ENCODE measurements around the gene MYT1. TPM values are rescaled to one million over a fixed set of nuclear protein-coding genes. Genes with fewer than 3 reads are reported as not detected.

The MYT1 gene
- total and polyA plus RNA-seq, 2 of the 8 experiments (the other 6 are each of a cell fraction or from before 2014, with no cell fraction given): 0.63 to 2.0 TPM

DNA sequence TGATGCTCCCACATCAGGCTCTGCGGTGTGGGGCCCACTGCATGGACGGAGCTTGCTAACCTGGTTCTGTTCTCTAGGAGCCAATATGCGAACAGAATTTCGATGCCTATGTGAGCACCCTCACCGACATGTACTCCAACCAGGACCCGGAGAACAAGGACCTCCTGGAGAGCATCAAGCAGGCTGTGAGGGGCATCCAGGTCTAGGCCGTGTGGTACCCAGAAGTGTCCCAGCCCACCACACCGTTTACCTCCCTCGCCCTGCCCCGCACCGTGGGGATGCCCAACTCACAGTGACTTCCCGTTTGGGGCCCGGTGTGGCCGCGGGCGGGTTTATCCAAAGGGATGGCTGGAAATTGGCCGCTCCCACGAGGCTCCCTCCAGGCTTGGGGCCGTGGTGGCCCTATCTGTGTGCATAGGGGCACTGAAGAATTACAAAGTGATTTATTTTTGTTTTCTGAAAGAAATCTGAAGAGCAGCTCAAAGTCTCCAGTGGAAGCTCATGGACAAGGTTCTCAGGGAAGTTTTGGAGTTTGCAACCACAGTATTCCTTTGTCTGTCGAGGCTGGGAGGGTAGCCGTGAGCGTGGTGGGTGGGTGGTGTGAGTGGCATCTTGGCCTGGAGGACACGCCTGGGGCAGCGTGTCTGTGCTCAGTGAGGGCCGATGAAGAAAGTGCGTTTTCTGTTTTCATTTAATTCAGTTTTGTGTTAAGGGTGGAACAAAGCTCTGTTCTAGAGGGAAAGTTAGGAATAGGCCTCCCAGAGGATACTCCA lies 76.2 kb downstream of the MYT1 start (continued):
- TF ChIP-seq, protein P1, sequence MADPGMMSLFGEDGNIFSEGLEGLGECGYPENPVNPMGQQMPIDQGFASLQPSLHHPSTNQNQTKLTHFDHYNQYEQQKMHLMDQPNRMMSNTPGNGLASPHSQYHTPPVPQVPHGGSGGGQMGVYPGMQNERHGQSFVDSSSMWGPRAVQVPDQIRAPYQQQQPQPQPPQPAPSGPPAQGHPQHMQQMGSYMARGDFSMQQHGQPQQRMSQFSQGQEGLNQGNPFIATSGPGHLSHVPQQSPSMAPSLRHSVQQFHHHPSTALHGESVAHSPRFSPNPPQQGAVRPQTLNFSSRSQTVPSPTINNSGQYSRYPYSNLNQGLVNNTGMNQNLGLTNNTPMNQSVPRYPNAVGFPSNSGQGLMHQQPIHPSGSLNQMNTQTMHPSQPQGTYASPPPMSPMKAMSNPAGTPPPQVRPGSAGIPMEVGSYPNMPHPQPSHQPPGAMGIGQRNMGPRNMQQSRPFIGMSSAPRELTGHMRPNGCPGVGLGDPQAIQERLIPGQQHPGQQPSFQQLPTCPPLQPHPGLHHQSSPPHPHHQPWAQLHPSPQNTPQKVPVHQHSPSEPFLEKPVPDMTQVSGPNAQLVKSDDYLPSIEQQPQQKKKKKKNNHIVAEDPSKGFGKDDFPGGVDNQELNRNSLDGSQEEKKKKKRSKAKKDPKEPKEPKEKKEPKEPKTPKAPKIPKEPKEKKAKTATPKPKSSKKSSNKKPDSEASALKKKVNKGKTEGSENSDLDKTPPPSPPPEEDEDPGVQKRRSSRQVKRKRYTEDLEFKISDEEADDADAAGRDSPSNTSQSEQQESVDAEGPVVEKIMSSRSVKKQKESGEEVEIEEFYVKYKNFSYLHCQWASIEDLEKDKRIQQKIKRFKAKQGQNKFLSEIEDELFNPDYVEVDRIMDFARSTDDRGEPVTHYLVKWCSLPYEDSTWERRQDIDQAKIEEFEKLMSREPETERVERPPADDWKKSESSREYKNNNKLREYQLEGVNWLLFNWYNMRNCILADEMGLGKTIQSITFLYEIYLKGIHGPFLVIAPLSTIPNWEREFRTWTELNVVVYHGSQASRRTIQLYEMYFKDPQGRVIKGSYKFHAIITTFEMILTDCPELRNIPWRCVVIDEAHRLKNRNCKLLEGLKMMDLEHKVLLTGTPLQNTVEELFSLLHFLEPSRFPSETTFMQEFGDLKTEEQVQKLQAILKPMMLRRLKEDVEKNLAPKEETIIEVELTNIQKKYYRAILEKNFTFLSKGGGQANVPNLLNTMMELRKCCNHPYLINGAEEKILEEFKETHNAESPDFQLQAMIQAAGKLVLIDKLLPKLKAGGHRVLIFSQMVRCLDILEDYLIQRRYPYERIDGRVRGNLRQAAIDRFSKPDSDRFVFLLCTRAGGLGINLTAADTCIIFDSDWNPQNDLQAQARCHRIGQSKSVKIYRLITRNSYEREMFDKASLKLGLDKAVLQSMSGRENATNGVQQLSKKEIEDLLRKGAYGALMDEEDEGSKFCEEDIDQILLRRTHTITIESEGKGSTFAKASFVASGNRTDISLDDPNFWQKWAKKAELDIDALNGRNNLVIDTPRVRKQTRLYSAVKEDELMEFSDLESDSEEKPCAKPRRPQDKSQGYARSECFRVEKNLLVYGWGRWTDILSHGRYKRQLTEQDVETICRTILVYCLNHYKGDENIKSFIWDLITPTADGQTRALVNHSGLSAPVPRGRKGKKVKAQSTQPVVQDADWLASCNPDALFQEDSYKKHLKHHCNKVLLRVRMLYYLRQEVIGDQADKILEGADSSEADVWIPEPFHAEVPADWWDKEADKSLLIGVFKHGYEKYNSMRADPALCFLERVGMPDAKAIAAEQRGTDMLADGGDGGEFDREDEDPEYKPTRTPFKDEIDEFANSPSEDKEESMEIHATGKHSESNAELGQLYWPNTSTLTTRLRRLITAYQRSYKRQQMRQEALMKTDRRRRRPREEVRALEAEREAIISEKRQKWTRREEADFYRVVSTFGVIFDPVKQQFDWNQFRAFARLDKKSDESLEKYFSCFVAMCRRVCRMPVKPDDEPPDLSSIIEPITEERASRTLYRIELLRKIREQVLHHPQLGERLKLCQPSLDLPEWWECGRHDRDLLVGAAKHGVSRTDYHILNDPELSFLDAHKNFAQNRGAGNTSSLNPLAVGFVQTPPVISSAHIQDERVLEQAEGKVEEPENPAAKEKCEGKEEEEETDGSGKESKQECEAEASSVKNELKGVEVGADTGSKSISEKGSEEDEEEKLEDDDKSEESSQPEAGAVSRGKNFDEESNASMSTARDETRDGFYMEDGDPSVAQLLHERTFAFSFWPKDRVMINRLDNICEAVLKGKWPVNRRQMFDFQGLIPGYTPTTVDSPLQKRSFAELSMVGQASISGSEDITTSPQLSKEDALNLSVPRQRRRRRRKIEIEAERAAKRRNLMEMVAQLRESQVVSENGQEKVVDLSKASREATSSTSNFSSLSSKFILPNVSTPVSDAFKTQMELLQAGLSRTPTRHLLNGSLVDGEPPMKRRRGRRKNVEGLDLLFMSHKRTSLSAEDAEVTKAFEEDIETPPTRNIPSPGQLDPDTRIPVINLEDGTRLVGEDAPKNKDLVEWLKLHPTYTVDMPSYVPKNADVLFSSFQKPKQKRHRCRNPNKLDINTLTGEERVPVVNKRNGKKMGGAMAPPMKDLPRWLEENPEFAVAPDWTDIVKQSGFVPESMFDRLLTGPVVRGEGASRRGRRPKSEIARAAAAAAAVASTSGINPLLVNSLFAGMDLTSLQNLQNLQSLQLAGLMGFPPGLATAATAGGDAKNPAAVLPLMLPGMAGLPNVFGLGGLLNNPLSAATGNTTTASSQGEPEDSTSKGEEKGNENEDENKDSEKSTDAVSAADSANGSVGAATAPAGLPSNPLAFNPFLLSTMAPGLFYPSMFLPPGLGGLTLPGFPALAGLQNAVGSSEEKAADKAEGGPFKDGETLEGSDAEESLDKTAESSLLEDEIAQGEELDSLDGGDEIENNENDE (IDR thresholded peaks at IDR 0.05; ENCODE audit: insufficient replicate concordance, low read length): no peak
- no peak for TF ChIP-seq RFX5 (IDR thresholded peaks at IDR 0.05; ENCODE audit: borderline replicate concordance, low read depth, low read length)

Measured in H1 (cell line).